Calu3 (cell line): Measurements from ENCODE around the gene ZNF750. TPM values are rescaled to one million over a fixed set of nuclear protein-coding genes. Genes with fewer than 3 reads are reported as not detected.

Source experiments
- BruUV-seq: library from RNA; stranded (reverse); fragments of 400-500 nt; replicated peaks from 2 replicates; lab custom pipeline; 2021; lab: Mats Ljungman, UMichigan
- CTCF ChIA-PET: fragments of 300-600 bp; sonication (Branson Sonifier 250); formaldehyde crosslinking; loops from one replicate; lab custom pipeline; 2022; ENCODE audit warnings: antibody characterized with exemption; lab: Charles Lee
- DNase-seq: peaks from one replicate; pipeline ENCODE4 v3.0.0; 2022
- H3K27ac Mint-ChIP-seq: one replicate; pipeline ENCODE4 v1.8.0; 2022; ENCODE audit warnings: mixed read lengths; ENCODE audit not compliant: unreplicated experiment
- H3K27me3 Mint-ChIP-seq: one replicate; pipeline ENCODE4 v1.8.0; 2022; ENCODE audit warnings: mixed read lengths; ENCODE audit not compliant: unreplicated experiment
- H3K36me3 Mint-ChIP-seq: one replicate; pipeline ENCODE4 v1.8.0; 2022; ENCODE audit warnings: mild to moderate bottlenecking, moderate library complexity, mixed read lengths; ENCODE audit not compliant: insufficient read depth, unreplicated experiment
- H3K4me1 Mint-ChIP-seq: one replicate; pipeline ENCODE4 v1.8.0; 2022; ENCODE audit warnings: mild to moderate bottlenecking, low read depth, mixed read lengths; ENCODE audit not compliant: unreplicated experiment
- H3K4me3 Mint-ChIP-seq: one replicate; pipeline ENCODE4 v1.8.0; 2022; ENCODE audit warnings: mild to moderate bottlenecking, low read depth, moderate library complexity, mixed read lengths; ENCODE audit not compliant: unreplicated experiment
- H3K9me3 Mint-ChIP-seq: one replicate; pipeline ENCODE4 v1.8.0; 2022; ENCODE audit warnings: low read depth, mixed read lengths; ENCODE audit not compliant: unreplicated experiment
- intact Hi-C: fragments of 100-400 bp; cut with micrococcal nuclease; formaldehyde crosslinking; loops from one replicate; pipeline ENCODE4 v1.10.0; 2022; ENCODE audit not compliant: unreplicated experiment
- total RNA-seq: library from RNA; stranded (reverse); gene quantifications from 2 replicates; pipeline ENCODE4 v1.2.3, GENCODE V29; 2022
- TF ChIP-seq, protein P1 (sequence below): fragments of 200-600 bp; IDR thresholded peaks from one replicate; pipeline ENCODE4 v1.8.0; 2022; ENCODE audit warnings: antibody characterized with exemption; ENCODE audit not compliant: unreplicated experiment

Gene ZNF750
- total RNA-seq, 1 experiment from 2014 or later = not detected

DNA sequence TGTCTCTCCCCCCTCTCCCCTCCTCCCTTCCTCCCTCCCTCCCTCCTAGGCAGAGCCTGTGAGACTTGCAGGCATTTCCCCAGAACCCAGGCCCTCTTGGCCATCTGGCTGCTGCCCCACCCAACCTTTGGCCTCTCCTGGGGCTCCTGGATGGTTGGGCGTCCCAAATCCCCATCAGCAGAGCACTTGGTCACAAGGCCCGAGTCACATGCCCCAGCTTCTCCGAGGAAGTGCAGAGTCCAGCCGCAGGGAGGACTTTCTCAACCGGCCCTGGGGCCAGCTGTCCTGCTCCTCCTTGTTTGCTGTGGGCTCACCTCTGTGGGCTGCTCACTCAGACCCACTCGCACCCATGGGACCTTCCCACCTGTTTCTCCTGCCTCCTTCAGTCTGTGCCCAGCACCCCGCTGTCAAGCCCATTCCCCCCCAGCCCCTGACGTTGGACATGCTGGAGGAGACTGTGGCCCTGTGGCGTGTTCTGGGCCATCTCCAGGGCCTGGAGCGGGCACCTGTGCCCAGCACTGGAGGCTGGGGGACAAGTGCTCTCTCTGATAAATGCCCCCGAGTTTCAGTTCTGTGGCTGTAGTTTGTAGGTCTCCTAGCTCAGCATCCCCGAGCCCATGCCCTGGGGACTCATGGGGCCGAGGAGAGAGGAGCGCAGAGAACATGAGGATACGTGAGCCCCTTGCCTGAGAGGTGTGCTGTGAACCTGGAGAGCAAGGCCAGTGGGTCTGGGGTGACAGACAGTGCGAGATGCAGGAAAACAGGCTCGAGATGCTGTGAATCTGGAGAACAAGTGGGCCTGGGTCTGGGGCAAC is 42.3 kb upstream of the ZNF750 start:
- Mint-ChIP-seq H3K27me3 (no peaks in the 10 kb centered on the region), H3K27ac (no peak overlapping the region), H3K4me3 (no peak overlapping the region), H3K9me3 (no peaks in the 10 kb centered on the region), H3K36me3 (peaks cover 11% of the 10 kb centered on the region), H3K4me1 (peaks cover 15% of the 10 kb centered on the region)
- no peak for DNase-seq
- TF ChIP-seq, protein P1, sequence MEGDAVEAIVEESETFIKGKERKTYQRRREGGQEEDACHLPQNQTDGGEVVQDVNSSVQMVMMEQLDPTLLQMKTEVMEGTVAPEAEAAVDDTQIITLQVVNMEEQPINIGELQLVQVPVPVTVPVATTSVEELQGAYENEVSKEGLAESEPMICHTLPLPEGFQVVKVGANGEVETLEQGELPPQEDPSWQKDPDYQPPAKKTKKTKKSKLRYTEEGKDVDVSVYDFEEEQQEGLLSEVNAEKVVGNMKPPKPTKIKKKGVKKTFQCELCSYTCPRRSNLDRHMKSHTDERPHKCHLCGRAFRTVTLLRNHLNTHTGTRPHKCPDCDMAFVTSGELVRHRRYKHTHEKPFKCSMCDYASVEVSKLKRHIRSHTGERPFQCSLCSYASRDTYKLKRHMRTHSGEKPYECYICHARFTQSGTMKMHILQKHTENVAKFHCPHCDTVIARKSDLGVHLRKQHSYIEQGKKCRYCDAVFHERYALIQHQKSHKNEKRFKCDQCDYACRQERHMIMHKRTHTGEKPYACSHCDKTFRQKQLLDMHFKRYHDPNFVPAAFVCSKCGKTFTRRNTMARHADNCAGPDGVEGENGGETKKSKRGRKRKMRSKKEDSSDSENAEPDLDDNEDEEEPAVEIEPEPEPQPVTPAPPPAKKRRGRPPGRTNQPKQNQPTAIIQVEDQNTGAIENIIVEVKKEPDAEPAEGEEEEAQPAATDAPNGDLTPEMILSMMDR = no peak
- CTCF ChIA-PET = no interaction called here
- BruUV-seq = no TSS peak
- intact Hi-C loops = no loop called here

DNA sequence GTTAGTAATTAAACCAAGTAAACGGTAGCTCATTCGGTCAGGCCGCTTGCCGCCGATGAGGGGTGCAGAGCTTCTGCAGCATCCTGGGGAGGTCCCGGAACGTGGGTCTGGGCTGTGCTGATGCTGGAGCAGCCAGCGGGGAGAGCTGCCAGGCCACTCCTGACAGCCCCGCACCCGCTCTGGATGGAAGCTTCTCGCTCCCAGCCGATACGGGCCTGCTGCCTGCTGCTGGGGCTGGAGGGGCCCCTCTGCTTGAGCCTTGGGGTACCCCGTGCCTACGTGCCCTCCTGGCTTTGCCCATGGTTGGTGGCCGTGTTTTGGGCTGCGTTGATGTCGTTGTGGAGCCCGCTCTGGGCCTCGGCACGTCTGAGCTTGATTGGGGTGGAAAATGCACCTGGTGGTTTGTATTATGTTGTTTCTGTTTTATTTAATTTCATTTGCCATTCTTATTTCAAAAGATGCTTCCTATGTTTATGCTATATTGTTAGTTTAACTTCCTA is 41.6 kb upstream of the ZNF750 start:
- Mint-ChIP-seq H3K9me3 (no peaks in the 10 kb centered on the region), H3K36me3 (peaks cover 10% of the 10 kb centered on the region), H3K4me1 (peaks cover 12% of the 10 kb centered on the region), H3K27ac (no peak overlapping the region), H3K27me3 (no peaks in the 10 kb centered on the region), H3K4me3 (no peak overlapping the region)
- CTCF ChIA-PET = no interaction called here
- BruUV-seq = no TSS peak
- no peak for DNase-seq
- TF ChIP-seq, protein P1 = no peak
- intact Hi-C loops = no loop called here

DNA sequence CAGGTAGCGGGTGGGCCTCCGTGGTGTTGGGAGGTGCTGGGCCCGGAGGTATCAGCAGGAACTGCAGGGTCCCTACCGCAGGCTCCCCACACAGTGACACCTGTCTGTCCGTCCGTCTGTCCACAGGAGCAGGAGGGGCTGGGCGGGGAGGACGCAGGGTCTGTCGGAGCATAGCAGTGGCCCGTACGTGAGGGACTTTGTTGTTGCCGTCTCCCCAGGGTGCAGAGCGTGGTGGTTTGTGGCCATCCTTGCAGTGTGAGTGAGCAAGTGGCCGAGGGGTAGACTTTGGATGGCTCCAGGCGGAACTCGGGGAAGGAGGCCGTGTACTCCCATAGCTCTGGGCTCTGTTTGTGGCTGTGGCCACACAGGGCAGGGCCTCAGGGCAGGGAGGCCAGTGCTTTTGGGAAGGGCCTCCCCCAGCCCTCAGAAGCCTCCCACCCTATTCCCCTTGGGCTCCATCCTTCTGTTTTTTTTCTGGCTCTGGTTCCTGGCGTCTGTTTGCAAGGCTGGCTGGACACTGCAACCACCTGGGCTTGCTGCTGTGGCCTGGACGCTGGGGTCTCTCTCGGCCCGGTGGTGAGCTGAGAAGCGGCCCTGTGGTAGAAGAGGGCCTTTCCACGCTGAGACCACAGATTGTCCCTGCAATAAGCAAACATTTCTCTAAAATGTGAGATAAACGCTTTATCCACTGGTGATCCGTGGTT is 41.0 kb upstream of the ZNF750 start:
- CTCF ChIA-PET = no interaction called here
- no TSS peak for BruUV-seq
- H3K4me1 Mint-ChIP-seq = peaks cover 12% of the 10 kb centered on the region
- DNase-seq = no peak
- H3K36me3 Mint-ChIP-seq = peaks cover 10% of the 10 kb centered on the region
- intact Hi-C loops = no loop called here
- no peak overlapping the region for H3K4me3 Mint-ChIP-seq
- H3K27me3 Mint-ChIP-seq = no peaks in the 10 kb centered on the region
- TF ChIP-seq, protein P1 = no peak
- H3K9me3 Mint-ChIP-seq = no peaks in the 10 kb centered on the region
- H3K27ac Mint-ChIP-seq = no peak overlapping the region

DNA sequence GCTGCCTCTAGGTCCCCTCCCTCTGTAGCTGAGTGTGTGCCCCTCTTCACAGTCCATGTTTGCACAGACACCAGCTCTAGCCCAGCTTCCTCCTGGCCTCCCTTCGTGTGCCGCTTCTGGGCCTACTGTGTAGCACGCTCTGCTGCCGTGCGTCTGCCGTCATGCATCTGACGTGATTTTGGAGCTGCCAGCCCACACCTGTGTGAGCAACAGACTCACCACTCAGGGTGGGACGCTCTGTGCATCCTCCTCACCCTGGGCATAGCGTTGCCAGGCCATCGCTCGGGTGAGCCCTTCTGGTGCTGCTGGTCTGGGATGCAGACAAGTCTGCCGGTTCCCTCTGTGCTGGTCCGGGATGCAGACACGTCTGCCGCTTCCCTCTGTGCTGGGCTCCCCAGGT is 39.4 kb upstream of the ZNF750 start:
- CTCF ChIA-PET = no interaction called here
- TF ChIP-seq, protein P1 = no peak
- no peak overlapping the region for H3K4me3 Mint-ChIP-seq

More for the DNA sequence above, 39.4 kb upstream of the ZNF750 start:
- Mint-ChIP-seq H3K27me3 (no peaks in the 10 kb centered on the region), H3K4me1 (peaks cover 20% of the 10 kb centered on the region), H3K9me3 (no peaks in the 10 kb centered on the region), H3K36me3 (peaks cover 12% of the 10 kb centered on the region), H3K27ac (no peak overlapping the region)
- intact Hi-C loops = no loop called here
- BruUV-seq = no TSS peak
- DNase-seq = no peak
